Bronchial epithelial cell (primary cell): ENCODE measurements around the gene TSHR. TPM values are rescaled to one million over a fixed set of nuclear protein-coding genes. Genes with fewer than 3 reads are reported as not detected.

ENCODE experiments used
- DNase-seq: peaks from one replicate; pipeline ENCODE4 v3.0.0-alpha.2; 2010; ENCODE audit warnings: low read depth
- FAIRE-seq: peaks from 2 replicates; lab custom pipeline; 2011; peaks lifted over from hg19 to GRCh38; lab: Jason Lieb, UNC
- H3K27me3 ChIP-seq: 2 replicates; pipeline ENCODE4 v1.5.1; 2011; ENCODE audit warnings: low read length; ENCODE audit not compliant: control insufficient read depth, insufficient read depth
- H3K36me3 ChIP-seq: 2 replicates; pipeline ENCODE4 v1.5.1; 2011; ENCODE audit warnings: low read length; ENCODE audit not compliant: control insufficient read depth, insufficient read depth
- H3K4me3 ChIP-seq: 2 replicates; pipeline ENCODE4 v1.5.1; 2011; ENCODE audit warnings: mild to moderate bottlenecking, low read depth, low read length, control low read depth
- total RNA-seq: library from RNA; depleted of rRNA; stranded (reverse); fragments of >200 nt; gene quantifications from 2 replicates; pipeline ENCODE4 v1.2.1, GENCODE V29; 2014
- TF ChIP-seq, protein P1 (sequence below): IDR thresholded peaks from 2 replicates; pipeline ENCODE4 v1.5.1; 2011; ENCODE audit warnings: mild to moderate bottlenecking, moderate library complexity, low read length, control low read depth, inconsistent platforms; ENCODE audit not compliant: insufficient read depth, severe bottlenecking

TSHR gene
- total RNA-seq, 1 donor from 2014 or later, result not detected

DNA sequence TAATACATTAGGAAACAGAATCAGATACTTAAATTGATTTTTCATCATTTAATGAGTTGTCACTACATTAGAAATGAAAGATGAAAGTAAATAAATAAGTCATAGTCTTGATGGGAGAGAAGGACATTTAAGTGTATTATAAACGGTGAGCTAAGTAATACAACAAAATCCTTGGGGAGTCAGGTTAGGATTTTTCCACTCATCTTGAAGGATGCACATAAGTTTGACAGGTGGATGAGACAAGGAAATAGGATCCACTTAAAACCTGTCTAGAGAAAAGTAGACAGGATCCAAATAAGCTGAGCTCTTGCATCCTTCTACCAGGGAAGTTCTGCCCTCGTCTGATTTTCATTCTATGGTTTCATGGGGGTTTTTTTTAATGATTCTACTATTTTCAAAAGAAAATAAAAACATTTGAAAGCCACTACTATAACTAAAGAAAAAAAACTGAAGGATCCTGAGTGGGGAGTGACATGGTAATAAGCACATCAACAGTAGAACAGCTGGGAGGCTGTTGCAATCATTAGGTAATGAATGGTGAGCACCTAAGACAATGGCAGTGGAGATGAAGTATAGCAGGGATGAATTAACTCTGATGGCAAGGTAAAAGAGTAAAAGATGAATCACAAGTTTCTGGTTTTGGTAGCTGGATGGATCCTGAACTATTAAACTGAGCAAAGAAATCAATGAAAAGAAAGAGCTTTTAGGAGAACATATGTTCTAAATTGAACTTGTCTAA, 30.9 kb upstream of the TSHR start:
- no peaks in the 10 kb centered on the region for H3K36me3 ChIP-seq
- TF ChIP-seq, protein P1, sequence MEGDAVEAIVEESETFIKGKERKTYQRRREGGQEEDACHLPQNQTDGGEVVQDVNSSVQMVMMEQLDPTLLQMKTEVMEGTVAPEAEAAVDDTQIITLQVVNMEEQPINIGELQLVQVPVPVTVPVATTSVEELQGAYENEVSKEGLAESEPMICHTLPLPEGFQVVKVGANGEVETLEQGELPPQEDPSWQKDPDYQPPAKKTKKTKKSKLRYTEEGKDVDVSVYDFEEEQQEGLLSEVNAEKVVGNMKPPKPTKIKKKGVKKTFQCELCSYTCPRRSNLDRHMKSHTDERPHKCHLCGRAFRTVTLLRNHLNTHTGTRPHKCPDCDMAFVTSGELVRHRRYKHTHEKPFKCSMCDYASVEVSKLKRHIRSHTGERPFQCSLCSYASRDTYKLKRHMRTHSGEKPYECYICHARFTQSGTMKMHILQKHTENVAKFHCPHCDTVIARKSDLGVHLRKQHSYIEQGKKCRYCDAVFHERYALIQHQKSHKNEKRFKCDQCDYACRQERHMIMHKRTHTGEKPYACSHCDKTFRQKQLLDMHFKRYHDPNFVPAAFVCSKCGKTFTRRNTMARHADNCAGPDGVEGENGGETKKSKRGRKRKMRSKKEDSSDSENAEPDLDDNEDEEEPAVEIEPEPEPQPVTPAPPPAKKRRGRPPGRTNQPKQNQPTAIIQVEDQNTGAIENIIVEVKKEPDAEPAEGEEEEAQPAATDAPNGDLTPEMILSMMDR, result no peak
- FAIRE-seq (no peak), DNase-seq (peak; percentile 34)
- no peak overlapping the region for H3K4me3 ChIP-seq
- no peaks in the 10 kb centered on the region for H3K27me3 ChIP-seq

DNA sequence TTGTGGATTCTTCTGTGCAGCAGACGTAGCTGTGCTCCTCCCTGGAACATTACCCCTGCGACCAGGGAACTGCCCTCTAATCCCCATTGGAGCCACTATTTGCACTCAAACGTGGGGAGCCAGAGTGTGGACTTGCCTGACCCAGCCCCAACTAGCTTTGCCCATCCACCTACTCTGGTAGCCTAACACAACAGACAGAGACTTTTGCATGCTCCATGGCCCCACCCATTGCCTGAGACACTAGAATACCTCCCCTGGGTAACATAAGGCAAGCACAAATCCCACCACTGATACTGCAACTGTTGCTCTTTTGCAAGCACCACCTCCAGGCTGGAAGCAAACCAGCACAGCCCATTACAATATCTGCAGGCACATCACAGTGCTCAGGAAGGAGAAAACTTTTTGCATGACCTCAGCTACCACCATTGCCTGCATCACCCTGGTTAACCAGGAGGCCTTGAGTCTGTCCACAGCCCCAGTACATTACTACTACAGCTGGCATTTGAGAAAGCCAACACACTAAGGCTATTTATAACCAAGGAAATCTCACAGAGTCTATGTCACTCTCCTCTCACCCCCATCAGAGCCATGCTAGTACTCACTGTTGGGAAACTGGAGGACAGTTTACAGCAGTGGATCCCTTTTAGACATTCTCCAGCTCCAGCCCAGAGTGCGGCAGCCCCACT, 28.9 kb upstream of the TSHR start:
- no peaks in the 10 kb centered on the region for H3K27me3 ChIP-seq
- no peak for FAIRE-seq
- TF ChIP-seq, protein P1, result no peak

DNA sequence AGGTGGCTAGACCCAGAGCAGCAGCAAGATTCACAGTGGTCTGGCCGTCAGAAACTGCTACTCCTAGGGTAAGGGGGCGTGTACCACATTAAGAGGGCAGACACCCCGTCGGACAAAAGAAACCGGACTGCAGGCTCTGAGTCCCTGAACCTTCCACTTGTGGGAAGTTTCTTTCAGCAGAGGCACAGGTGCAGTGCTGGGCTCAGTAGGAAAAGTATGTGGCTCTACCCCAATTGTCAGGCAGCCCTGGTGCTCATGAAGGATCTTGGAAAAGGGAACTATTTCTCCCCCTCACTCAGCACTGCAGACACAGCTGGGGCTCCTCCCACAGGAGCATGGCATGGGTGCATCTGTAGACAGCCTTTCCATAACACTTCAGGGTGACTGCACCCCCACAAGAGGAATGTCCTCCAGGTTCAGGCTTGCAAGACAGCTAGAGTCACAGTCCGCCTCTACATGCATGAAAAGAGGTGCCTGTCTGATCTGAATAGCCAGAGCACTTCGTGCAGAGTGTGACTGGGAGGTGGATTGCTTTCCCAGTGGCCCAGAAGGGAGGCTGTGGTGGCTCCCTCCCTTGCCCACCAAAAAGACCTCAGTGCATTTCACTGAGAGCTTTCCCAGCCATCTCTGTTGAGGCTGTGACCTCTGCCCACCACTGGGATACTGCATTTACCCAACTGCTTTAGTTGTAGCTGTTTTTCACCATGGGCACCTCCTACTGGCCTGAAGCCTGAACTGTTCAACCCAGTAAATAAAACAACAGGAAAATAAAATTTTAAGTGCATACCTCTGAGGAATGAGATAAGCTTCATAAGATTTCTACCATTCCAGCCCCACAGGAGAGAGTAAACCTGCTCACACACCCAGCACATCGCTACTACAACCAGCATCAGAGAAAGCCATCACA, 28.1 kb upstream of the TSHR start:
- FAIRE-seq, result no peak
- peak; percentile 52 for DNase-seq
- Histone ChIP-seq H3K4me3 (no peak overlapping the region), H3K27me3 (no peaks in the 10 kb centered on the region), H3K36me3 (no peaks in the 10 kb centered on the region)
- TF ChIP-seq, protein P1, result no peak

More for the DNA sequence above, 28.9 kb upstream of the TSHR start:
- H3K36me3 ChIP-seq, result no peaks in the 10 kb centered on the region
- no peak overlapping the region for H3K4me3 ChIP-seq
- no peak for DNase-seq

DNA sequence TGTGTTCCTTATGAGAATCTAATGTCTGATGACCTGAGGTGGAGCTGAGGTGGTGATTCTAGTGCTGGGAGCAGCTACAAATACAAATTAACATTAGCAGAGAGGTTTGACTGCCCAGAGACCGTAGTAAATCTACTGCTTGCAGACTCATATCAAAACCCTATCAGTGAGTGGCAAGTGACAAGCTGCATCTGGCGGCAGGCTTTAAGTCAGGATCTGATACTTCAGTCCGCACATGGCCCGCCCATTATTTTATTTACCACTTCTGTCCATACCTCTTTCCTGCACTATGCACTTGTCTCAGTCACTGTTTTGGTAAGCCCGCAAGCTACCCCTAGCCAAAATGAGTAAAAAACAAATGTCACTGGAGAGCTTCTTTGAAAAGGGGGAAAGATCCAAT, 25.3 kb upstream of the TSHR start:
- H3K27me3 ChIP-seq, result no peaks in the 10 kb centered on the region
- DNase-seq (no peak), FAIRE-seq (no peak)
- TF ChIP-seq, protein P1, result no peak
- H3K4me3 ChIP-seq, result no peak overlapping the region
- H3K36me3 ChIP-seq, result no peaks in the 10 kb centered on the region

DNA sequence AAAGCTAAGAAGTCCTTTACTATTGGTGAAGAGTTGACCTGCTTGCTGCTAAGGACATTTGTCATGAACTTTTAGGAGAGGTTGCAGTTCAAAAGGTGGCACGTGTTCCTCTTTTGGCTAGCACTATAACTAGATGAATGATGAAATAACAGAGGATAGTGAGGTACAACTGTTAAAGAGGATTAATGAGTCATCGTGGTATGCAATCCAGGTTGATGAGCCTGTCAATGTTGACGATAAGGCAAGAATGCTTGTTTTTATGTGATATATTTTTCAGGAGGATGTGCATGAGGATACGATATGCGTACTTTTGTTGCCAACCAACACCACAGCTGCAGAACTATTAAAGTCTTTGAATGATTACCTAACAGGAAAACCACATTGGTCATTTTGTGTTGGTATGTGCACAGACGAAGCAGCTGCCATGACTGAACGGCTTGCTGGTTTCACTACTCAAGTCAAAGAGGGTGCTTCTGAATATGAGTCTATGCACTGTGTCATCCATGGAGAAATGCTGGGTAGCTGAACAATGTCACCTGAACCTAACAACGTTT, 24.5 kb upstream of the TSHR start:
- DNase-seq (peak; percentile 92), FAIRE-seq (no peak)
- TF ChIP-seq, protein P1, result no peak
- Histone ChIP-seq H3K4me3 (no peak overlapping the region), H3K36me3 (no peaks in the 10 kb centered on the region), H3K27me3 (no peaks in the 10 kb centered on the region)
